GM21737 (cell line): ENCODE results near the gene HCRTR2.

Source experiments
- ATAC-seq: cut with Tn5 transposase; IDR thresholded peaks from one replicate; pipeline ENCODE4 v1.9.1; 2021; ENCODE audit warnings: mild to moderate bottlenecking, moderate library complexity; ENCODE audit not compliant: unreplicated experiment

HCRTR2 gene

DNA sequence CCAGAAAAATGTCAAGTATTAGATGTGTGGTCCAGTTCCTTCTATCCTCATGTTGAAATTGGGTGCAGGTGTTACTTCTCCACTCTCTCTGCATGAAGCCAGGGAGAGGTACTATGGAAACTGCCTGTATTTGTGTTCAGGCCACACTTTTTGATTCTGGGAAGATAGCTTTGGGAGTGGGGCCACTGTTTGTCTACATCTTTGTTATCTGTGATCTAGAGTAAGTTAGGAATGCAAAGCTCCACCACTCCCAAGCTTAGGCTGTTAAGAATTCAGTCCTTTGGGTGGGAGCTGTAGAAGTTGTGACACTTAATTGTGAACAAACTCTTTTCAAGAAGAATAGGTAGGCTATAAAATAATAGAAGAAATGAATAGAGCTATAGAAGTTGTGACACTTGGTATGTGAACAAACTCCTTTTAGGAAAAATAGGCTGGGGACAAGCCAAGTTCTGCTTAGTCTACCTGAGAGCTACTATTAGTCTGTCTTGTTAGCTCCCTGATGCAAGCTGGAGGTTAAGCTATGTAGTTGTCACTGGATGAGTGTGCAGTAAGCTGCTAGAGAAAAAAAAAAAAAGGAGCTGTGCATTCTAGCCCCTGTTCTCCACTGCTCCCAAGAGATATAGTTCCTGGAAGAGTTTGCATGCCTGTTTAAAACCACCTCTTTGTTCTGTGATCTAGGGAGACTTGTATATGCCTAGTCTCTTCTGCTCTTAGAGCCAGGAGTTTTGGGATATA lies 145.8 kb downstream of the HCRTR2 start:
- no peak for ATAC-seq

DNA sequence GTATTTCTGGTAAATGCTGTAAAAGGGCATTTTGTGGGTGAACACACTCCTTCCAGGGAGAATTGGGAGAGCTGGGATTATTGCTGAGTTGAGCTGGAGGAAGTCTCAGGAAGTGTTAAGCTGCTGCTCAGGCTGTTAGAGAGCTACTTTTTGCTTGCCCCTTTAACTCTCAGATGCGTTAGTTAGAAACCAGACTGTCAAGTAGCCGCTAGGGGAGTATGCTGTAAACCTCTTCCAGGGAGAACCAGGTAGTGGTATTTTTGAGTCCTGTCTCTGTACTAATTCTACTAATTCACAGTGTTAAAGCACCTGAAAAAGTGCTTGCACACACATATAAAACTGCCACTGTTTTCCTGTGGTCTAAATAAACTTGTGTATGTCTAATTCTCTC lies 146.4 kb downstream of the HCRTR2 start:
- ATAC-seq = no peak

DNA sequence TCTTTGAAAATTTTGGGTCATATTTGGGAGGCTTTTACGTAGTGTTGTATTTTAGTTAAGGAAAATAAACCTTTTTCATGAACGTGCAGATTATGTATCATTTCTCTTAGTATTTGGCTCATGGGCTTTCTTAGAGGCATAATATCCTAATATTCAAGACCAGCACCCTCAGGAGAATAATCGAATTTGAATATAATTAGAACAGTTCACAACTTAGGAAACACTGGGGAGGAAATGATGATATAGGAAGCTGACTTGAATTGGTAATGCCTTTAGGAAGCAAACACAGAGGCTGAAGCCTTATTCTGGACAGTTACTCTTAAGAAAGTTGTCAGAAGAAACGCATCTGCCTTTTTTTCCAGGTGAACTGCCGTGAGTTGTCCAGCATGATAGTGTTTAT lies 152.9 kb downstream of the HCRTR2 start, which contains the start of gene GFRAL:
Gene GFRAL, plus strand, starts transcription at position 301 of the 400 bp plus-strand sequence. Its CDS starts 86 bp downstream, at position 387.
- no peak for ATAC-seq
